ENCODE measurements around the gene APOB.

DNA sequence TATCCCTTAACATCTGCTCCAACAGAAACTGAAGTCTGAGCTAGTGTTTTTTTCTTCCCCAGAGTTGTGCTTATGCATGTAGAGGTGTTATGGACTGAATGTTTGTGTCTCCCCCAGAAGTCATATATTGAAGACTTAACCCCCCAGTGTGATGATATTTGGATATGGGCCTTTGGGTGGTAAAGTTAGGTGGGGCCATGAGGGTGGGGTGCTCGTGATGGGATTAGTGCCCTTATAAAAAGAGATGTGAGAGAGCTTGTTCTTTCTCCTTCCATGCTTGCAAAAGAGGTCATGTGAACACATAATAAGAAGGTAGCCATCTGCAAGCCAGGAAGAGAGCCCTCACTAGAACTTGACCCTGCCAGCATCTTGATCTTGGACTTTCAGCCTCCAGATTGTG lies 34.4 kb upstream of the APOB start:
- TF ChIP-seq CTCF (IDR thresholded peaks at IDR 0.05) (no peak), ZFX (IDR thresholded peaks at IDR 0.05; ENCODE audit: borderline replicate concordance) (no peak)
